Rectal smooth muscle tissue (tissue), 1 donor: ENCODE data around the gene ADARB2.

Source experiments
- H3K27ac ChIP-seq: one replicate; pipeline ENCODE4 v1.7.0; 2013; ENCODE audit warnings: low read depth, low read length, inconsistent platforms
- H3K27me3 ChIP-seq: one replicate; pipeline ENCODE4 v1.7.0; 2013; ENCODE audit warnings: low read length; ENCODE audit not compliant: control insufficient read depth, insufficient read depth
- H3K36me3 ChIP-seq: one replicate; pipeline ENCODE4 v1.7.0; 2013; ENCODE audit warnings: low read length; ENCODE audit not compliant: control insufficient read depth, insufficient read depth
- H3K4me1 ChIP-seq: one replicate; pipeline ENCODE4 v1.7.0; 2013; ENCODE audit warnings: low read length; ENCODE audit not compliant: control insufficient read depth, insufficient read depth
- H3K4me3 ChIP-seq: one replicate; pipeline ENCODE4 v1.7.0; 2013; ENCODE audit warnings: low read length
- H3K9ac ChIP-seq: one replicate; pipeline ENCODE4 v1.7.0; 2013; ENCODE audit warnings: low read length

The ADARB2 gene

GRCh38 chr10:1190791-1191490 lies 546.4 kb downstream of the ADARB2 start:
- Histone ChIP-seq H3K27me3 (no peaks in the 10 kb centered on the region), H3K27ac (no peak overlapping the region), H3K4me1 (no peaks in the 10 kb centered on the region), H3K36me3 (no peaks in the 10 kb centered on the region), H3K4me3 (no peak overlapping the region), H3K9ac (no peak overlapping the region)

DNA sequence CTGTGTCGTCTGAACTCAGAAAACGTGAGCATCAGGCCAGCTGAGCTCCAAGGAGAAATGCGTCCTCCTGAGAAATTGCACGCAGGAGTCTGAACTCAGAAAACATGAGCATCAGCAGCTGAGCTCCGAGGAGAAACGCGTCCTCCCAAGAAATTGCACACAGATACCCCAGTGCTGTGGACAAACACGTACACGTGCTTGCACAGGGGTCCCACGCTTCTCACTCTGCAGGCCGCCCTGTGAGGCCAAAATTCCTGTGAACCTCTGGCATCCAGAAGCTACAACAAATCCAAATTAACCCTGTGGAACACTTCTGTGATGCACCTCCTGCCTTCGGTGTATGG lies 547.3 kb downstream of the ADARB2 start:
- no peak overlapping the region for H3K27ac ChIP-seq
- H3K4me3 ChIP-seq: no peak overlapping the region
- no peak overlapping the region for H3K9ac ChIP-seq
- H3K4me1 ChIP-seq: no peaks in the 10 kb centered on the region
- no peaks in the 10 kb centered on the region for H3K27me3 ChIP-seq
- no peaks in the 10 kb centered on the region for H3K36me3 ChIP-seq

- Histone ChIP-seq H3K36me3 (no peaks in the 10 kb centered on the region), H3K27ac (no peak overlapping the region), H3K9ac (no peak overlapping the region), H3K4me1 (no peaks in the 10 kb centered on the region), H3K4me3 (no peak overlapping the region), H3K27me3 (no peaks in the 10 kb centered on the region)
These were observed 547.9 kb downstream of the ADARB2 start for GRCh38 chr10:1189166-1190051.

DNA sequence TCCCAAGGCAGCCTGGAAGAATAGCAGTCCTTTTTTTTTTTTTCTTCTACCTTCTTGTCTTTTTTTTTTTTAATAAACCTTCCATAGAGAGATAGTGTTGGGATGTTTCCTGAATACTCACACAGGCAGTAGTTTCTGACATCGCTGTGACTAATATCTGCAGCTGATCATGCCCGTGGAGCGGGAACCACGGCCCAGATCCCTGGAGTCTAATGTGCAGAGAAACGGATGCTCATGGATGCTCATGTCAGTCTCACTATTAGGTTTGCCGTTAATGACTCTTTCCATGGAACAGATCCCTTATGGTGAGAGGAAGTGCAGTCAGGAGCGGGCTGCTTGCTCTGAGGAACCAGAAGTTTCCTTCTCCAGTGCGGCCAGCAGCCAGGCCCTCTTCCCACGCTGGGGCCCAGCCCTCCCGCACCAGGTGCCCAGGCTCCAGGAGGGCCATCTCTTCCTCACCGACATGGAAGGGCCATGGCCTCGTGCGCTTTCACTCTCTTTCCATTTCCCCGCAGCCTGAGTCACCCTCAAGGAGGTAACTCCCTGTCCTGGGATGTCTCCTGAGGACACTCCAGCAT lies 548.7 kb downstream of the ADARB2 start:
- no peak overlapping the region for H3K4me3 ChIP-seq

GRCh38 chr10:1187855-1188557 lies 549.3 kb downstream of the ADARB2 start:
- Histone ChIP-seq H3K4me1 (no peaks in the 10 kb centered on the region), H3K27ac (no peak overlapping the region), H3K9ac (no peak overlapping the region), H3K4me3 (no peak overlapping the region), H3K27me3 (no peaks in the 10 kb centered on the region), H3K36me3 (no peaks in the 10 kb centered on the region)

More for the DNA sequence above, 548.7 kb downstream of the ADARB2 start:
- no peaks in the 10 kb centered on the region for H3K27me3 ChIP-seq
- H3K36me3 ChIP-seq: no peaks in the 10 kb centered on the region
- H3K4me1 ChIP-seq: no peaks in the 10 kb centered on the region
- no peak overlapping the region for H3K27ac ChIP-seq
- H3K9ac ChIP-seq: no peak overlapping the region

GRCh38 chr10:1187151-1187854 lies 550.0 kb downstream of the ADARB2 start:
- Histone ChIP-seq H3K27ac (no peak overlapping the region), H3K4me1 (no peaks in the 10 kb centered on the region), H3K4me3 (no peak overlapping the region)

GRCh38 chr10:1186683-1186990 lies 550.7 kb downstream of the ADARB2 start:
- no peak overlapping the region for H3K4me3 ChIP-seq
- H3K9ac ChIP-seq: no peak overlapping the region
- H3K27me3 ChIP-seq: no peaks in the 10 kb centered on the region
- H3K4me1 ChIP-seq: no peaks in the 10 kb centered on the region
- no peaks in the 10 kb centered on the region for H3K36me3 ChIP-seq
- H3K27ac ChIP-seq: no peak overlapping the region

More at GRCh38 chr10:1187151-1187854, 550.0 kb downstream of the ADARB2 start:
- Histone ChIP-seq H3K27me3 (no peaks in the 10 kb centered on the region), H3K36me3 (no peaks in the 10 kb centered on the region), H3K9ac (no peak overlapping the region)

DNA sequence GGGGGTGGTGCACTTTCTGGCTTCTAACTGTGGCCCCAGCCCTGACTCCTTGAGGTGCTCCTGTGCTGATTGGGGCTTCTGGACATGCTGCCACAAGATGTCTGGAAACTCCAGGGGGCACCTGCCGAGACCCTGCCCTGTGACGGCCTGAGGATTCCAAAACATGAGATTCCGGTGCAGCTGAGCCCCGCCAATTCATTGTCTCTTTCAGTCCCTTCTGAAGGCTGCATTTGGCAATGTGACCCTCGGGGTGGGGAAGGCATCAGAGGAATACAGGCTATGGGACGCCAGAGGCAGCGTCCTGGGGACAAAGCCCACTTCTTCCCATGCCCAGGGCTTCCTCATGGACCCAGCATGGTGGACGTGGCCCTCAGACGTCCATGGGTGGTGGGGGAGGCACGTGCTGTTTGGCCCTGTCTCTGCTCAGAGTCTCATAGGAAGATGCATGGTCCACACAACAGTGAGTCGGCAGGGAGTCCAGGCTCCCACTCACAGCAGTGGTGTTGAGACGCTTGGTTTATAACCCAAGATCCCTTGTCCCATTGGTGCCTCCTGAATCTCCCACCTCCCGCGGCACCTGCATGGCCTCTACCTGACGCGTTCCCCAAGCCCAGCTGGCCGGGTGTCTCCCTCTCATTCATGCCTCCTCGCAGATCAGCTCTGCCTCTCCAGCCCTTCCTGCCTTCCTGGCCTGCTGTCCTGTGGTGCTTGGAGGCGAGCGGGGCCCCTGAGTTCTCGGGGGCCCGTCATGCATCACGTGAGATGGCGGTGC lies 551.2 kb downstream of the ADARB2 start:
- Histone ChIP-seq H3K9ac (no peak overlapping the region), H3K36me3 (no peaks in the 10 kb centered on the region), H3K4me1 (no peaks in the 10 kb centered on the region), H3K27ac (no peak overlapping the region), H3K4me3 (no peak overlapping the region), H3K27me3 (no peaks in the 10 kb centered on the region)

DNA sequence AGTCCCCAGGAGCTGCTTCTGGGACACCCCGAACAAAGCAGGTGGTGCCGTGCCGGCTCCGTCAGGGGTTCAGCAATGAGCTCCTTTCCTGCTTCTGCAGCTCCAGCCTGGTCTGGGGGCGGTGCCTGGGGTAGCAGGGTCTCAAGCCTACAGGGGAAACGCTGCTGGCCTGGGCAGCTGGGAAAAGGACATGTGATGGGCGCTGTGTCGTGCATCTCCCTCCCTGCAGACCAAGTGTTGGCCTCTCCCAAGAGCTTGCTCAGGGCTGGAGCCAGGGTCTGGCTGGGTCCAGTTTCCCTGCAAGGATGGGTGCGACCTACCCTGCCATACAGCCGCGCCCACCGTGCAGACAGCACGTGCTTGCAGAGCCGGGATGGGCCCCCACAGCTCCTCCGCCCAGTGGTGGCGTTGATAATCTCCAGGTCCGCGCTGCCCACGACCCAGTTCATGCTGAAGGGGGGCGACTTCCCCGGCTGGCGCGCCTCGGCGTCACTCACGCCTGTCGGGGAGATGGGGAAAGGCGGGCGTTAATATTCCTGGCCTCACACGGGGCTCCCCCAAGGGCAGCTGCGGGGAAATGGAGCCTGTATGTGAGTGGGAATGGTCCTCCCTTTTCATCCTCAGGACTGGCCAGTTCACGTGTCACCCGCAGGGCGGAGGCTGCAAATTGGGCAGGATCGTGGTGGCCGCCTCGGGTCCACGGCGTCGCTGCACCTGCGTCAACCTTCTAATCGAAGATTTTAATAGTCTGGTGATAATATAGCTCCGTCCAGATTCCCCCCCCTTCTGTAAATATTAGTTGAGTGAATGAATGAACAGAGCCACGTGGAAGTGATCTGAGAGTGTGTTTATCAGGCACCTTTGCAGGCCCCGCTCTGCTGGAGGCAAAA lies 552.5 kb downstream of the ADARB2 start:
- Histone ChIP-seq H3K27me3 (no peaks in the 10 kb centered on the region), H3K36me3 (no peaks in the 10 kb centered on the region), H3K27ac (no peak overlapping the region), H3K9ac (no peak overlapping the region), H3K4me1 (no peaks in the 10 kb centered on the region), H3K4me3 (no peak overlapping the region)

- Histone ChIP-seq H3K4me3 (no peak overlapping the region), H3K9ac (no peak overlapping the region), H3K36me3 (no peaks in the 10 kb centered on the region), H3K4me1 (no peaks in the 10 kb centered on the region), H3K27ac (no peak overlapping the region), H3K27me3 (no peaks in the 10 kb centered on the region)
These were observed 553.6 kb downstream of the ADARB2 start for GRCh38 chr10:1183701-1184100.

DNA sequence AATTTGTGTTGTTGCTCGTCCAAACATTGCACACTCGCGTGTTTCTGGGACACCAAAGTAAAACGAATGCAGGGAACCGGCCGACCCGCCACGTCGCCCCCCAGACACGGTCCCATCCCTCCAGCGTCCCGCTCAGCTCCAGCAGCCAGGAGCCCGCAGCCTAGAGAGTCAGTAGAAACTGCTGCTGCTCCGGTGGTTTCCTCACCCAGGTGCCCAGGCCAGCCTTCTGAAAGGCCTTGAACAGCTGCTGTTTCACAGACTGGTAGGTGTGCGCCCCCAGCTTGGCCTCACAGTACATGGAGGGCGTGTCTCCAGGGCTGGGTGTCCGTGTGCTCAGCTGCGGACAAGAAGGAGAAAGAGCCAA lies 554.3 kb downstream of the ADARB2 start:
- H3K9ac ChIP-seq: no peak overlapping the region
- no peaks in the 10 kb centered on the region for H3K27me3 ChIP-seq
- no peak overlapping the region for H3K4me3 ChIP-seq
- no peak overlapping the region for H3K27ac ChIP-seq
- no peaks in the 10 kb centered on the region for H3K36me3 ChIP-seq
- no peaks in the 10 kb centered on the region for H3K4me1 ChIP-seq
